Cardiac muscle cell (in vitro differentiated cells and primary cell): Measurements from ENCODE around the gene RHOH. TPM values are rescaled to one million over a fixed set of nuclear protein-coding genes. Genes with fewer than 3 reads are reported as not detected.
"Not testable (repeated sequence)": the region's sequence is repeated elsewhere in the genome, so short reads cannot be mapped to it uniquely, and the experiment has no call there.

Source experiments
- DNase-seq, 2 donors: peaks; one replicate each; pipeline versions ENCODE4 v3.0.0 to v3.0.0-alpha.2; 2010 to 2017; ENCODE audit warnings: low read depth in 1 of 2, low spot score in 1 of 2
- H3K27ac ChIP-seq: fragments of 200-600 bp; sonication (generic); 2 replicates; pipeline ENCODE4 v1.5.1; 2016
- H3K27me3 ChIP-seq: fragments of 200-600 bp; sonication (generic); 2 replicates; pipeline ENCODE4 v1.6.0; 2016; ENCODE audit warnings: control low read depth
- H3K36me3 ChIP-seq: fragments of 200-600 bp; sonication (generic); 2 replicates; pipeline ENCODE4 v1.5.1; 2016; ENCODE audit warnings: control low read depth
- H3K4me1 ChIP-seq: fragments of 200-600 bp; sonication (generic); 2 replicates; pipeline ENCODE4 v1.8.1; 2017; ENCODE audit warnings: low read depth, mild to moderate bottlenecking, mixed run types
- H3K4me3 ChIP-seq: fragments of 200-600 bp; sonication (generic); 2 replicates; pipeline ENCODE4 v1.5.1; 2016; ENCODE audit warnings: mild to moderate bottlenecking
- H3K9me3 ChIP-seq: fragments of 200-600 bp; sonication (generic); 2 replicates; pipeline ENCODE4 v1.5.1; 2017; ENCODE audit warnings: low read depth, mild to moderate bottlenecking, control low read depth
- polyA plus RNA-seq: library from polyadenylated mRNA; unstranded; fragments of >200 nt; fragmentation: Nextera tagmentation; extraction: Ambion mirVana; gene quantifications from 2 replicates; pipeline ENCODE4 v1.2.1, GENCODE V29; 2016
- total RNA-seq: library from RNA; depleted of rRNA; stranded (reverse); fragments of >200 nt; gene quantifications from 2 replicates; pipeline ENCODE4 v1.2.3, GENCODE V29; 2016
- TF ChIP-seq, protein P1 (sequence below): IDR thresholded peaks from 2 replicates; pipeline ENCODE4 v1.5.1; 2012; ENCODE audit warnings: low read depth, mild to moderate bottlenecking, low read length

The RHOH gene
- total and polyA plus RNA-seq, 2 experiments from 2014 or later: not detected

DNA sequence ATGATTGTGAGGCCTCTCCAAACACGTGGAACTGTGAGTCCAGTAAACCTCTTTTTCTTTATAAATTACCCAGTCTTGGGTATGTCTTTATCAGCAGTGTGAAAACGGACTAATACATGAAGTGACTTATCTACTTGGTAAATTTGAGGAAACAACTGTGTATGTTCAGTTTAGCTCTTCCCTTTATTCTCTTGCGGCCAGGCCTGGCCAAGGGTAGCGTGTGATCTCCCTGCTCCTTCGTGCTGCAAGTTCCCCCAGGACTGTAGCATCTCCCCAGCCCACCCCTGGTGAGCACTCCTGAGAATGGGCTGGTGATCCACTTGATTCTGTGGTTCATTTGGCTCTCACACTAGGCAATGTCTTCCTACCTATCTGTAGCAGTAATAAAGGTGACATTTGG, 85.1 kb downstream of the RHOH start:
- H3K27ac ChIP-seq: no peak overlapping the region
- H3K4me1 ChIP-seq: no peaks in the 10 kb centered on the region
- TF ChIP-seq, protein P1, sequence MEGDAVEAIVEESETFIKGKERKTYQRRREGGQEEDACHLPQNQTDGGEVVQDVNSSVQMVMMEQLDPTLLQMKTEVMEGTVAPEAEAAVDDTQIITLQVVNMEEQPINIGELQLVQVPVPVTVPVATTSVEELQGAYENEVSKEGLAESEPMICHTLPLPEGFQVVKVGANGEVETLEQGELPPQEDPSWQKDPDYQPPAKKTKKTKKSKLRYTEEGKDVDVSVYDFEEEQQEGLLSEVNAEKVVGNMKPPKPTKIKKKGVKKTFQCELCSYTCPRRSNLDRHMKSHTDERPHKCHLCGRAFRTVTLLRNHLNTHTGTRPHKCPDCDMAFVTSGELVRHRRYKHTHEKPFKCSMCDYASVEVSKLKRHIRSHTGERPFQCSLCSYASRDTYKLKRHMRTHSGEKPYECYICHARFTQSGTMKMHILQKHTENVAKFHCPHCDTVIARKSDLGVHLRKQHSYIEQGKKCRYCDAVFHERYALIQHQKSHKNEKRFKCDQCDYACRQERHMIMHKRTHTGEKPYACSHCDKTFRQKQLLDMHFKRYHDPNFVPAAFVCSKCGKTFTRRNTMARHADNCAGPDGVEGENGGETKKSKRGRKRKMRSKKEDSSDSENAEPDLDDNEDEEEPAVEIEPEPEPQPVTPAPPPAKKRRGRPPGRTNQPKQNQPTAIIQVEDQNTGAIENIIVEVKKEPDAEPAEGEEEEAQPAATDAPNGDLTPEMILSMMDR: no peak
- H3K27me3 ChIP-seq: no peaks in the 10 kb centered on the region
- H3K36me3 ChIP-seq: no peaks in the 10 kb centered on the region
- DNase-seq: no peak
- no peaks in the 10 kb centered on the region for H3K9me3 ChIP-seq
- no peak overlapping the region for H3K4me3 ChIP-seq

DNA sequence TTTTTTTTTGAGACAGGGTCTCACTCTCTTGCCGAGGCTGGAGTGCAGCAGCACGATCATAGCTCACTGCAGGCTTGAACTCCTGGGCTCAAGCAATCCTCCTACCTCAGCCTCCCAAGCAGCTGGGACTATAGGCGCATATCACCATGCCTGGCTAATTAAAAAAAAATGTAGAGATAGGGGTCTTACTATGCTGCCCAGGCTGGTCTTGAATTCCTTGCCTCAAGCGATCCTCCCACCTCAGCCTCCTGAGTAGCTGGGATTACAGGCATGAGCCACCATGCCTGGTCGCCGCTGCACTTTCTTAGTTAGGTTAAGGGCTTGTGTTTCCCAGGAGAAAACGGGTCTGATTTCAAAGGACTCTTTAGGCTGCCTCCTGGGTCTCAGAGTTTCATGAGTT, 86.0 kb downstream of the RHOH start:
- not testable (repeated sequence) for H3K27me3 ChIP-seq, H3K27ac ChIP-seq, DNase-seq, H3K9me3 ChIP-seq, H3K36me3 ChIP-seq, H3K4me3 ChIP-seq, H3K4me1 ChIP-seq

DNA sequence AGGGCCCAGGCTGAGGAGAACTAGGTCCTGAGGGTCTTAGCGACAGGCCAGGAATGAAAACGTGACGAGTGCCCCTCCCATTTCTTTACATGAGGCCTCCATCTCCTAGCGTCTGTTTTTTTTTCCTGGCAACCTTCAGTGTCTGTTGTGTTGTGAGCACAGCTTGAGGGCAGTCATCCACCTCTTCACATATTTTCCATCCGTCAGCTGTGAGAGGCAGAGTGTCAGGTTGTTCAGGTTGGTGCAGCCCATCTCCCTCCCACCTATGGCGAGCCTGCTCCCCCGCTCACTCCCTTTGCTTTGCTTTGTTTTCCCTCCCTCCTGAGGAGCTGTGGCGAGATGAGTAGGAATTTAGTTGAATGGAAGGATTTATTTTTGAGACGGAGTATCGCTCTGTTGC, 86.6 kb downstream of the RHOH start:
- Histone ChIP-seq H3K9me3 (no peaks in the 10 kb centered on the region), H3K4me1 (no peaks in the 10 kb centered on the region), H3K36me3 (no peaks in the 10 kb centered on the region), H3K27me3 (no peaks in the 10 kb centered on the region), H3K27ac (no peak overlapping the region), H3K4me3 (no peak overlapping the region)
- TF ChIP-seq, protein P1: no peak
- no peak for DNase-seq

DNA sequence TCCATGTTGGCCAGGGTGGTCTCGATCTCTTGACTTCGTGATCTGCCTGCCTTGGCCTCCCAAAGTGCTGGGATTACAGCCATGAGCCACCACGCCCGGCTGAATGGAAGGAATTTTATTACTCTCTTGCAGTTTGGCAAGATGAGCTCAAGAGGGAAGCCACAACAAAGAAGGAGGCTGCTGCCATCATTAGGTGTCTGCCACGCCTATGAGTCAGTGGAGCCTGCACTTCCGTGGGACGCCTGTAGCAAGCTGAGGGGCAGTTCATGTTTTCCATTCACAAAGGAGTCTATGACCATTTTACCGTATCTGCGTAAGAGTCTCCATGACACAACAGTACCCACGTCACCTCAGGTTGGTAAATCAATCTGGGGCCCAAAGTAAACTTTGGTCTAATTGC, 87.1 kb downstream of the RHOH start:
- no peaks in the 10 kb centered on the region for H3K36me3 ChIP-seq
- no peak overlapping the region for H3K27ac ChIP-seq
- H3K4me3 ChIP-seq: no peak overlapping the region
- H3K4me1 ChIP-seq: no peaks in the 10 kb centered on the region
- H3K9me3 ChIP-seq: no peaks in the 10 kb centered on the region
- H3K27me3 ChIP-seq: no peaks in the 10 kb centered on the region
- TF ChIP-seq, protein P1: no peak
- DNase-seq: no peak

DNA sequence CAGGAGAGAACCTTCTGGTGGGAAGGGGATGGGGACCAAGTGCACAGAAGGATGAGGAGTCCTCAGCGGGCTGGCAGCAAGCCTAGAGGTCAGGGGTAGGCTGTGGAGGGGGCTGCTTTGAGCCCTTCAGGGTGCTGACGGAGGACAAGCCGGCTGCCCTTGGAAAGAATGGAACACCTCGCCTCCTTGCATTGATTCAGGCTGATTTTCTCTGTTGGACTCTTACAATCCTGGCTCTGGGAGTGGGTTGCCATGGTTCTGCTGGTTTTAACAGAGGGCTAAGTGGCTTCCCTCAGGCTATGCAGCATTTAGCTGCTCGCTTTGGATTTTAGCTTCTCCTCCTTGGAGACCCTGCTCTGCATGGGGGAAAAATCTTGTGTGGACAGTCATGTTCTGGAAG, 88.9 kb downstream of the RHOH start:
- H3K36me3 ChIP-seq: no peaks in the 10 kb centered on the region
- no peak for DNase-seq
- no peaks in the 10 kb centered on the region for H3K9me3 ChIP-seq
- no peaks in the 10 kb centered on the region for H3K4me1 ChIP-seq
- H3K27me3 ChIP-seq: no peaks in the 10 kb centered on the region
- H3K27ac ChIP-seq: no peak overlapping the region
- H3K4me3 ChIP-seq: no peak overlapping the region
- TF ChIP-seq, protein P1: no peak

DNA sequence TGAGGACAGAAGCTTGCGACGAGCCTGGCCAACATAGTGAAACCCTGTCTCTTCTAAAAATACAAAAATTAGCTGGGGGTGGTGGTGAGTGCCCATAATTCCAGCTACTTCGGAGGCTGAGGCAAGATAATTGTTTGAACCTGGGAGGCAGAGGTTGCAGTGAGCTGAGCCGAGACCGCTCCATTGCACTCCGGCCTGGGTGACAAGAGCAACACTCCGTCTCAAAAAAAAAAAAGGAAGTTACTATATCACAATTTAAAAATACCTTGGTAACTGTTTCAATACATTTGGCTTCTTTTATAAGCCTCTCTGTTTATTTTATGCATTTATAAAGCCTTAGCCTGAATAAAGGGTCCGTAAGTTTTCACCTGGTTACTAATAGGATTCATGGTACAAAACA, 91.7 kb downstream of the RHOH start:
- no peaks in the 10 kb centered on the region for H3K4me1 ChIP-seq
- H3K27ac ChIP-seq: no peak overlapping the region
- DNase-seq: no peak
- no peaks in the 10 kb centered on the region for H3K9me3 ChIP-seq
- no peak overlapping the region for H3K4me3 ChIP-seq
- TF ChIP-seq, protein P1: no peak
- no peaks in the 10 kb centered on the region for H3K27me3 ChIP-seq
- H3K36me3 ChIP-seq: no peaks in the 10 kb centered on the region
